Endothelial cell of umbilical vein (primary cell): ENCODE data around the gene ZNF195.
"Not testable (repeated sequence)": the region's sequence is repeated elsewhere in the genome, so short reads cannot be mapped to it uniquely, and the experiment has no call there.

Source experiments
- POLR2A ChIP-seq: IDR thresholded peaks from 2 replicates; pipeline ENCODE4 v1.6.1; 2012; ENCODE audit warnings: low read depth, mild to moderate bottlenecking, control low read depth, low read length
- POLR2AphosphoS5 ChIP-seq: IDR thresholded peaks from 2 replicates; pipeline ENCODE4 v1.6.1; 2012; ENCODE audit warnings: low read depth, mild to moderate bottlenecking, control low read depth, low read length, moderate library complexity; ENCODE audit not compliant: insufficient read depth

DNA sequence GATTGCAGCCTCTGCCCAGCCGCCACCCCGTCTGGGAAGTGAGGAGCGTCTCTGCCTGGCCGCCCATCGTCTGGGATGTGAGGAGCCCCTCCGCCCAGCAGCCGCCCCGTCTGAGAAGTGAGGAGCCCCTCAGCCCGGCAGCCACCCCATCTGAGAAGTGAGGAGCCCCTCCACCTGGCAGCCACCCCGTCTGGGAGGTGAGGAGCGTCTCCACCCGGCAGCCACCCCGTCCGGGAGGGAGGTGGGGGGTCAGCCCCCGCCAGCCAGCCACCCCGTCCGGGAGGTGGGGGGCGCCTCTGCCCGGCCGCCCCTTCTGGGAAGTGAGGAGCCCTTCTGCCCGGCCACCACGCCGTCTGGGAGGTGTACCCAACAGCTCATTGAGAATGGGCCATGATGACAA, 18.3 kb upstream of the ZNF195 start:
- not testable (repeated sequence) for TF ChIP-seq POLR2A, POLR2AphosphoS5
